ENCODE results near the gene MPIG6B.

DNA sequence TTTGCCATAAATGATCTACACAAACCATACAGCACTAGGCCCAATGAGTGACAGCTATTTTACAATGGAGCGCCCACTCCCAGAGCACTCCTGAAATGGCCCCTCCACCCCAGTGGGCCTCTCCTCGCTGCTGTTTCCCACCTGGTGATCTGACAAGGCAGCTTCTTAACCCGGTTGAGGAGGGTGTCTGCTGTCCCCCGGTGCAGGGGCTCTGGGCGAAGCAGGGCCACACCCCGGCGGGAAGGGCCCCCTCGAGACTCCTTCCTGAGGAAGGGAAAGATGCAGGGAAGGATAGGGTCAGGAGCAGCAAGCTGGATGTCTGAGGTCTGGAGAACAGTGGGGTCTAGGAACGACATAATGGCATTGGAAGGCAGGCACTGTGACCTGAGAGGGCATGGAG is 30.3 kb upstream of the MPIG6B start:
- no peak for TF ChIP-seq POLR2AphosphoS5 (IDR thresholded peaks at IDR 0.05; ENCODE audit: low read depth, low read length)
- TF ChIP-seq POLR2A (IDR thresholded peaks at IDR 0.05; ENCODE audit: low read depth, low read length) = no peak
- no peak for TF ChIP-seq TAF1 (IDR thresholded peaks at IDR 0.05; ENCODE audit: low read depth, low read length)
